ENCODE data around the gene ALPK3. TPM values are rescaled to one million over a fixed set of nuclear protein-coding genes. Genes with fewer than 3 reads are reported as not detected.

Gene ALPK3
- total RNA-seq, 1 experiment from 2014 or later: 0.07 TPM

GRCh38 chr15:84889313-84889990 is 72.3 kb downstream of the ALPK3 start:
- ChIA-PET POLR2A (no interaction called here), CTCF (no interaction called here)
- H3K4me1 Mint-ChIP-seq (ENCODE audit: insufficient read depth, unreplicated experiment): no peaks in the 10 kb centered on the region
- H3K4me3 Mint-ChIP-seq (ENCODE audit: unreplicated experiment): no peak overlapping the region
- H3K27me3 Mint-ChIP-seq (ENCODE audit: insufficient read depth, unreplicated experiment): peaks cover 14% of the 10 kb centered on the region
- no peak overlapping the region for H3K27ac Mint-ChIP-seq (ENCODE audit: low read depth, unreplicated experiment)
- intact Hi-C loops (cut with micrococcal nuclease): no loop called here
- BruUV-seq (replicated peaks): no TSS peak
- no peak for DNase-seq (ENCODE audit: unreplicated experiment)
- no peak for TF ChIP-seq CTCF (IDR thresholded peaks at IDR 0.05; ENCODE audit: unreplicated experiment)
- H3K9me3 Mint-ChIP-seq (ENCODE audit: unreplicated experiment): no peaks in the 10 kb centered on the region
- H3K36me3 Mint-ChIP-seq (ENCODE audit: insufficient read depth, unreplicated experiment): no peaks in the 10 kb centered on the region

- intact Hi-C loops (cut with micrococcal nuclease): no loop called here
Observed at GRCh38 chr15:84889991-84890669, 73.0 kb downstream of the ALPK3 start.

DNA sequence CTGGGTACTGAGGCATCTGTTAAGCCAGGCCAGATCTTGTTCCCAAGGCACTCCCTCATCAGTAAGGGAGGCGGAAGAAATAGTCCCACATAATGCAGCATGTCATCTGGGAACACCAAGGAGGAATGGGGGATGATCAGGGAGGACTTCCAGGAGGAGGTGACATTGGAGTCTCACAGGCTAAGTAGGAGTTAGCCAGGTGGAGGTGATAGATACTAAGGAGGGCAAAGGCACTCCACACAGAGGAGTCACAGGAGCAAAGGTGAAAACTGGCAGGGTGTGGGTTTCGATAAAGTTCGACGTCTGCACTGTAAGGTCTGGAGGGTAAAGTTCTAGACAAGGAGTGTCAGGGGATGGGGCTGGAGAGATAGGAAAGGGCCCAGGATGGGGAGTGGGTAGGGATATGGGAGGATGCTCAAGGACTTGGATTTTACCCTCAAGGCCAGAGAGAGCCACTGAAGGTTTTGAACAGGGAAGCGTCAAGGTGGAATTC is 73.6 kb downstream of the ALPK3 start:
- CTCF ChIA-PET: no interaction called here
- POLR2A ChIA-PET: no interaction called here
- Mint-ChIP-seq H3K36me3 (ENCODE audit: insufficient read depth, unreplicated experiment) (no peaks in the 10 kb centered on the region), H3K4me1 (ENCODE audit: insufficient read depth, unreplicated experiment) (no peaks in the 10 kb centered on the region), H3K9me3 (ENCODE audit: unreplicated experiment) (no peaks in the 10 kb centered on the region), H3K27me3 (ENCODE audit: insufficient read depth, unreplicated experiment) (peaks cover 14% of the 10 kb centered on the region), H3K4me3 (ENCODE audit: unreplicated experiment) (no peak overlapping the region), H3K27ac (ENCODE audit: low read depth, unreplicated experiment) (no peak overlapping the region)
- TF ChIP-seq CTCF (IDR thresholded peaks at IDR 0.05; ENCODE audit: unreplicated experiment): no peak
- no peak for DNase-seq (ENCODE audit: unreplicated experiment)
- intact Hi-C loops (cut with micrococcal nuclease): no loop called here
- BruUV-seq (replicated peaks): no TSS peak

More at GRCh38 chr15:84889991-84890669, 73.0 kb downstream of the ALPK3 start:
- Mint-ChIP-seq H3K36me3 (ENCODE audit: insufficient read depth, unreplicated experiment) (no peaks in the 10 kb centered on the region), H3K27ac (ENCODE audit: low read depth, unreplicated experiment) (no peak overlapping the region), H3K4me1 (ENCODE audit: insufficient read depth, unreplicated experiment) (no peaks in the 10 kb centered on the region), H3K4me3 (ENCODE audit: unreplicated experiment) (no peak overlapping the region), H3K27me3 (ENCODE audit: insufficient read depth, unreplicated experiment) (peaks cover 14% of the 10 kb centered on the region), H3K9me3 (ENCODE audit: unreplicated experiment) (no peaks in the 10 kb centered on the region)
- CTCF ChIA-PET: no interaction called here
- DNase-seq (ENCODE audit: unreplicated experiment): no peak
- TF ChIP-seq CTCF (IDR thresholded peaks at IDR 0.05; ENCODE audit: unreplicated experiment): no peak
- POLR2A ChIA-PET: no interaction called here
- BruUV-seq (replicated peaks): no TSS peak

- intact Hi-C loops (cut with micrococcal nuclease): no loop called here
Observed at GRCh38 chr15:84891339-84891738, 74.2 kb downstream of the ALPK3 start.

More at GRCh38 chr15:84891339-84891738, 74.2 kb downstream of the ALPK3 start:
- no TSS peak for BruUV-seq (replicated peaks)
- Mint-ChIP-seq H3K4me1 (ENCODE audit: insufficient read depth, unreplicated experiment) (no peaks in the 10 kb centered on the region), H3K27me3 (ENCODE audit: insufficient read depth, unreplicated experiment) (peaks cover 14% of the 10 kb centered on the region), H3K4me3 (ENCODE audit: unreplicated experiment) (no peak overlapping the region), H3K36me3 (ENCODE audit: insufficient read depth, unreplicated experiment) (no peaks in the 10 kb centered on the region), H3K27ac (ENCODE audit: low read depth, unreplicated experiment) (no peak overlapping the region), H3K9me3 (ENCODE audit: unreplicated experiment) (no peaks in the 10 kb centered on the region)
- POLR2A ChIA-PET: interaction anchor here (0.7 kb wide), 1 partner anchor 70 kb away, joined by 3 read pairs; no protein-coding TSS in a partner anchor
- no peak for DNase-seq (ENCODE audit: unreplicated experiment)
- CTCF ChIA-PET: interaction anchor here (0.6 kb wide), 1 partner anchor 23 kb away, joined by 3 read pairs; no protein-coding TSS in a partner anchor
- no peak for TF ChIP-seq CTCF (IDR thresholded peaks at IDR 0.05; ENCODE audit: unreplicated experiment)
